ENCODE results near the gene MTHFD2. TPM values are rescaled to one million over a fixed set of nuclear protein-coding genes. Genes with fewer than 3 reads are reported as not detected.
"Not testable (repeated sequence)": the region's sequence is repeated elsewhere in the genome, so short reads cannot be mapped to it uniquely, and the experiment has no call there.

Gene MTHFD2
- total RNA-seq, 2 experiments from 2014 or later: 215 to 293 TPM

GRCh38 chr2:74221604-74222299 is 23.3 kb downstream of the MTHFD2 start:
- H3K9me3 Mint-ChIP-seq (ENCODE audit: low read depth): no peaks in the 10 kb centered on the region
- H3K27ac Mint-ChIP-seq: no peak overlapping the region
- ATAC-seq (no peak), DNase-seq (no peak)
- H3K4me1 Mint-ChIP-seq: peaks cover 11% of the 10 kb centered on the region
- H3K36me3 Mint-ChIP-seq: peaks cover 16% of the 10 kb centered on the region
- no peaks in the 10 kb centered on the region for H3K27me3 Mint-ChIP-seq
- no peak overlapping the region for H3K4me3 Mint-ChIP-seq
- CTCF ChIA-PET: interaction anchor here (1.2 kb wide), 1 partner anchor 113 kb away, joined by 3 read pairs; no protein-coding TSS in a partner anchor

- H3K27ac Mint-ChIP-seq: no peak overlapping the region
- DNase-seq (no peak), ATAC-seq (no peak)
- peaks cover 11% of the 10 kb centered on the region for H3K4me1 Mint-ChIP-seq
- CTCF ChIA-PET: interaction anchor here (1.2 kb wide), 1 partner anchor 113 kb away, joined by 3 read pairs; no protein-coding TSS in a partner anchor
- no peak overlapping the region for H3K4me3 Mint-ChIP-seq
- no peaks in the 10 kb centered on the region for H3K9me3 Mint-ChIP-seq (ENCODE audit: low read depth)
- H3K27me3 Mint-ChIP-seq: no peaks in the 10 kb centered on the region
- H3K36me3 Mint-ChIP-seq: peaks cover 13% of the 10 kb centered on the region
Observed at GRCh38 chr2:74222300-74222650, 23.9 kb downstream of the MTHFD2 start.

DNA sequence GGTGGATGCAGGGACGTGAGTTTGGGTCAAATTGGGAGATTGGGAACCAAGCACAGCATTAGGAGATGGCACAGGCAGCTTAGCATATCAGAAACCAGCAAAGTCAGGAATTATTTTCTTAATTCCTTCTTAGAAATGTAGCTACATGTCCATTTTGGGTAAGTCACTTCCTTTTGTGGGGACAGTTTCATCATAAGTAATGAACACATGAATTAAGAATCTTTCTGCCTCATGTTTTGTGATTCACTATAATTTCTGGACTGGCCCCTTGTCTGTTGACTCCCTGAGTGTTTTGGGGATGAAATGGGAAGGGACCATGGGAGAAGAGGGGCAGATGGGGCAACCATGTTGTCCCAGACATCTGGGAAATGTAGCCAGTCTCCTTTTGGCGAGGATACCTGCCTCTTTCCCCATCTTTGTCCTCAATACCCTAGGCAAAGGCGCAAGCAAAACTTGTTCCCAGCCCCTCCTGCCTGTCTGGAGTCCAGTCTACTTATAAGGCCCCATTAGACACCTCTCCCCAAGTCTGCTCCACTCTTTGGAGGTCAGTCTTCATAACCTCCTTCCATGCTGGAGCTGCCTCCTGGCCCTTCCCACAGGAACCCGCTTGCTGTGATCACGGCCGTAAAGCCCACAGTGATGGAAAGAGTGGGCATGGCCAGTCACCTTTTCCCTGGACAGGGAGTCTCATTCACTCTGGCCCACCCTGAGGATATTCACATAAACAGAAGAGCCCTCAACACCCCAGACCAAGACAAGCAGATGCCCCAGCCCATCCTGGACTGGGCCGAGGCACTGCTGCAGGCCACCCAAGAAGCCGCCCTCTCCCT is 25.7 kb downstream of the MTHFD2 start:
- H3K4me3 Mint-ChIP-seq: no peak overlapping the region
- H3K27ac Mint-ChIP-seq: peak overlapping the region; percentile 49
- no peaks in the 10 kb centered on the region for H3K9me3 Mint-ChIP-seq (ENCODE audit: low read depth)
- ATAC-seq (no peak), DNase-seq (no peak)
- CTCF ChIA-PET: no interaction called here
- H3K27me3 Mint-ChIP-seq: no peaks in the 10 kb centered on the region
- peaks cover 11% of the 10 kb centered on the region for H3K4me1 Mint-ChIP-seq
- peaks cover 7% of the 10 kb centered on the region for H3K36me3 Mint-ChIP-seq

- no peaks in the 10 kb centered on the region for H3K9me3 Mint-ChIP-seq (ENCODE audit: low read depth)
- H3K27me3 Mint-ChIP-seq: no peaks in the 10 kb centered on the region
- H3K4me1 Mint-ChIP-seq: peaks cover 11% of the 10 kb centered on the region
- H3K27ac Mint-ChIP-seq: no peak overlapping the region
- H3K4me3 Mint-ChIP-seq: no peak overlapping the region
- no peaks in the 10 kb centered on the region for H3K36me3 Mint-ChIP-seq
- DNase-seq (no peak), ATAC-seq (no peak)
- CTCF ChIA-PET: interaction anchor here (2.7 kb wide), 1 partner anchor 10 kb away, joined by 8 read pairs; no protein-coding TSS in a partner anchor
Observed at GRCh38 chr2:74225698-74226459, 27.5 kb downstream of the MTHFD2 start.

DNA sequence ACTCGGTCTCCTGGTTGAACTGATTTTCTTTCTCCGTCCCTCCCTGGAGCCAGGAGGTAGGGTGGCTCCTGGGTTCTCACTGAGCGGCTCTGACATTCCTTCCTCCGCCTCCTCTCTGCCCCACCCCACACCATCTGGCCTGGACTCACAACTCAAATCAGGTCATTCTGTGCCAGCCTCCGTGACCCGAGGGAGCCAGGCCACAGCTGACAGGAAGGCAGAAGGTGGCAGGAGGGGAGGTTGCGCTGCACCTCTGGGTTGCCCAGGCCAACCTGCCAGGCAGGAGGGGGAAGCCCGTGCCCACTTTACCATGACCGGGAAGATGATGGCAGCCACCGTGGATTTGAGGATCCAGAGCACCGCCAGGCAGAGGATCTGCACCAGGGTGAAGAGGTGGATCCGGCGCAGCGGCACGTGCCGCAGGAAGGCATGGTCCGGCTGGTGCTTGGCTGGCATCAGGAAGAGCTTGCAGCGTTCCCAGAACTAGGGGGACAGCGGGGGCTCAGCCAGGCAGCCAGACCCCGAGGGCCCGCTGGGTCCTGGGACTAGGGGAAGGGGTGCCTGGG is 28.3 kb downstream of the MTHFD2 start:
- ATAC-seq: no peak
- Mint-ChIP-seq H3K36me3 (no peaks in the 10 kb centered on the region), H3K4me1 (peaks cover 11% of the 10 kb centered on the region), H3K27me3 (no peaks in the 10 kb centered on the region), H3K4me3 (no peak overlapping the region), H3K27ac (no peak overlapping the region), H3K9me3 (ENCODE audit: low read depth) (no peaks in the 10 kb centered on the region)
- CTCF ChIA-PET: interaction anchor here (2.7 kb wide), 1 partner anchor 11 kb away, joined by 8 read pairs; no protein-coding TSS in a partner anchor
- DNase-seq: no peak

DNA sequence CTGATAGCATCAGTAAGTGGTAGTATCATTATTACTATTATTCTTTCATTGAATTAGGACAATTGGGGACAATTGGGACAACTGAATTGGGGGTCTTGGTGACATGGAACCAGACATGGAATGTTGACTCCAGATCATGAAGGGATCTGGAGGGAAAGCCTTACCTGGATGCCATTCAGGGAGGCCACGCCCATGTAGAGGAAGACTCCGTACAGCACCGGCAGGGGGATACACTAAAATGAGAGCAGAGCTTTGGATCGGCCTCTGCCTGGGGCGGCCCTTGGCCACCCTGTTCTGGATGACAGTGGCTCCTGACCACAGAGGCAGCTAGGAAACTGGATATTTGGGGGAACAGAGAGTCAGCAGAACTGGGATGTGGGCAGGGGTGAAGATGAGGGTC is 29.2 kb downstream of the MTHFD2 start:
- H3K27ac Mint-ChIP-seq: no peak overlapping the region
- DNase-seq: no peak
- CTCF ChIA-PET: interaction anchor here (0.8 to 2.7 kb wide), 4 partner anchors 12 to 173 kb away, joined by 3 to 8 read pairs (median 4); no protein-coding TSS in a partner anchor
- no peak overlapping the region for H3K4me3 Mint-ChIP-seq
- peaks cover 6% of the 10 kb centered on the region for H3K4me1 Mint-ChIP-seq
- H3K27me3 Mint-ChIP-seq: no peaks in the 10 kb centered on the region
- no peak for ATAC-seq
- no peaks in the 10 kb centered on the region for H3K9me3 Mint-ChIP-seq (ENCODE audit: low read depth)
- H3K36me3 Mint-ChIP-seq: no peaks in the 10 kb centered on the region

DNA sequence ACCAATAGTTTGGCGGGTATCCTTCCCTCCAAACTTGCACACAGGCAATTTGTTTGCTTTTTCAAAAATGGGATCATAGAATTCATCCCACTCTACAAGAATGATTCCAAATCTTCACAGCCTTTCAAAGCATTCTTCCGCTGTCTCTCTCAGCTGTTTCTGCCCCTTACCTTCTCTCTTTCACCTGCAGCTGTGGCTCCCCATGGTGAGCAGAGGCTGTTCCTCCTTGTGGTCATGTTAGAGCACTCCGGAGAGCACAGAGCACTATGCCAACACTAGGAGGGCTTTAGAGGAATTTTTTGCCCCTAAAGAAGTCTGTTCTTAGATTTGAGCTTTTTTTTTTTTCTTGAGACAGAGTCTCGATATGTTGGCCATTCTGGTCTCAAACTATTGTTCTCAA is 30.4 kb downstream of the MTHFD2 start:
- Mint-ChIP-seq H3K9me3 (ENCODE audit: low read depth) (no peaks in the 10 kb centered on the region), H3K4me3 (no peak overlapping the region), H3K4me1 (peaks cover under 1% of the 10 kb centered on the region), H3K27ac (no peak overlapping the region), H3K27me3 (no peaks in the 10 kb centered on the region), H3K36me3 (no peaks in the 10 kb centered on the region)
- ATAC-seq: no peak
- DNase-seq: no peak
- CTCF ChIA-PET: interaction anchor here (1.2 to 1.3 kb wide), 2 partner anchors 21 to 106 kb away, joined by 4 to 5 read pairs; no protein-coding TSS in a partner anchor

GRCh38 chr2:74229865-74230264 is 31.4 kb downstream of the MTHFD2 start:
- not testable (repeated sequence) for ATAC-seq; H3K27me3 Mint-ChIP-seq; H3K9me3 Mint-ChIP-seq (ENCODE audit: low read depth); H3K4me1 Mint-ChIP-seq; H3K4me3 Mint-ChIP-seq; H3K27ac Mint-ChIP-seq; DNase-seq; H3K36me3 Mint-ChIP-seq
- CTCF ChIA-PET: interaction anchor here (1.3 kb wide), 1 partner anchor 105 kb away, joined by 5 read pairs; no protein-coding TSS in a partner anchor

- Mint-ChIP-seq H3K4me1 (peaks cover 2% of the 10 kb centered on the region), H3K9me3 (ENCODE audit: low read depth) (no peaks in the 10 kb centered on the region), H3K36me3 (no peaks in the 10 kb centered on the region), H3K27me3 (no peaks in the 10 kb centered on the region), H3K27ac (no peak overlapping the region), H3K4me3 (no peak overlapping the region)
- ATAC-seq (no peak), DNase-seq (no peak)
- CTCF ChIA-PET: no interaction called here
Observed at GRCh38 chr2:74232426-74232825, 34.0 kb downstream of the MTHFD2 start.

DNA sequence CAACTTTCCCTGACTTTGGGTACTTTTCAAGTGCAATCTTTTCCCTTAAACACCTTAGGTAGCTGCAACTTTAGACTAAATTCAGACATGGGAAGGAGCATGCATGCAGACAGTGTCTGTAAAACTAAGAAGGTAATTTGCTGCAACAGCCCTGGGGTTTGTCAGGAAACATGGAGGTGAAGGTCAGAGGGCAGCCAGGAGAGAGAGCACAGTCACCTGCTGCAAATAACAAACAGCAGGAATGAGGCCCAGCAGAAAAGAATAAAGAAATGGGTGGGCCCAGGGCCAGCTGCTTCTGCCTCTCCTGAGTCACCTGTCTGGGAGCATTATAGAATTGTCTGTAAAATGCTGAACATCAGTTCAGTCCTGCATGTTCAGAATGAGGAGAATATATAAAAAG is 35.2 kb downstream of the MTHFD2 start:
- CTCF ChIA-PET: interaction anchor here (0.5 to 1.2 kb wide), 3 partner anchors 16 to 101 kb away, joined by 3 to 4 read pairs (median 3); no protein-coding TSS in a partner anchor
- Mint-ChIP-seq H3K4me3 (no peak overlapping the region), H3K36me3 (no peaks in the 10 kb centered on the region), H3K27ac (no peak overlapping the region), H3K27me3 (no peaks in the 10 kb centered on the region), H3K9me3 (ENCODE audit: low read depth) (no peaks in the 10 kb centered on the region), H3K4me1 (peaks cover 2% of the 10 kb centered on the region)
- ATAC-seq (no peak), DNase-seq (no peak)

DNA sequence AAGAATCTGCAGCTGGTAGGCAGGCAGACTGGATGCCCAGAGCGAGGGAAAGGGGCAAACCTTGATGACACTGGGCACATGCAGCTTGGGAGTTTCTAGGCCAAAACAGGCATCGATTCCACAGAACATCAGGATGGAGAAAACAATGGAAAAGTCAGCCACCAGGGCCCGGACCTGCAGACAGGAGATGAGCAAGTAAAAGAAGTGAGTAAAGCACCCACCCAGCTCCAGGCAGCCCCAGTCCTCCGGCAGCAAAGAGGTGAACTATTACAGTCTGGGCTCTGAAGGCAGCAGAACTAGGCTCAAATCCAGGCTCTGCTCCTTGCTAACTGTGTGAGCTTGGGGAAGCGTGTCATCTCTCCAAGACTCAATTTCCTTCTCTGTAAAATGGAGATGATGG is 36.6 kb downstream of the MTHFD2 start:
- DNase-seq: no peak
- H3K4me1 Mint-ChIP-seq: peaks cover 2% of the 10 kb centered on the region
- no peaks in the 10 kb centered on the region for H3K27me3 Mint-ChIP-seq
- no peak overlapping the region for H3K4me3 Mint-ChIP-seq
- H3K36me3 Mint-ChIP-seq: no peaks in the 10 kb centered on the region
- no peaks in the 10 kb centered on the region for H3K9me3 Mint-ChIP-seq (ENCODE audit: low read depth)
- CTCF ChIA-PET: interaction anchor here (1.2 to 2.4 kb wide), 2 partner anchors 11 to 15 kb away, joined by 4 to 10 read pairs; no protein-coding TSS in a partner anchor
- ATAC-seq: no peak
- no peak overlapping the region for H3K27ac Mint-ChIP-seq

DNA sequence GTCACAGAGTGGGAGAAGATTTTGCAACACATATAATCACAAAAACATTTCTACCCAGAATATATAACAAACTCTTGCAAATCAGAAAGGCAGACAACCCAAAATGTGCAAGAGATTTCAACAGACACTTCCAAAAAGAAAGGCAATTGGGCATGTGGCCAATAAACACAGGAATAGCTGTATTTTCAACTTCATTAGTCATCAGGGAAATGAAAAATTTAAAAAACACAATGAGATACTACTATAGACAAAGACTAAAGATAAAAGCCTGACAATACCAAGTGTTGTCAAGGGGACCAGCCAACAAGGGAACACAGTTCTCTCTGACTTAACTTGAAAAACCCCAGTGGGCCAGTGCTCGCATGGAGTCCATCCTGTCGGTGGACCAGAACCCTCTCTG is 40.5 kb downstream of the MTHFD2 start:
- no peaks in the 10 kb centered on the region for H3K9me3 Mint-ChIP-seq (ENCODE audit: low read depth)
- H3K4me1 Mint-ChIP-seq: peaks cover 2% of the 10 kb centered on the region
- no peaks in the 10 kb centered on the region for H3K27me3 Mint-ChIP-seq
- CTCF ChIA-PET: interaction anchor here (0.7 to 2.2 kb wide), 2 partner anchors 11 to 96 kb away, joined by 4 to 11 read pairs; no protein-coding TSS in a partner anchor
- no peak overlapping the region for H3K4me3 Mint-ChIP-seq
- DNase-seq (no peak), ATAC-seq (no peak)
- no peak overlapping the region for H3K27ac Mint-ChIP-seq
- no peaks in the 10 kb centered on the region for H3K36me3 Mint-ChIP-seq

DNA sequence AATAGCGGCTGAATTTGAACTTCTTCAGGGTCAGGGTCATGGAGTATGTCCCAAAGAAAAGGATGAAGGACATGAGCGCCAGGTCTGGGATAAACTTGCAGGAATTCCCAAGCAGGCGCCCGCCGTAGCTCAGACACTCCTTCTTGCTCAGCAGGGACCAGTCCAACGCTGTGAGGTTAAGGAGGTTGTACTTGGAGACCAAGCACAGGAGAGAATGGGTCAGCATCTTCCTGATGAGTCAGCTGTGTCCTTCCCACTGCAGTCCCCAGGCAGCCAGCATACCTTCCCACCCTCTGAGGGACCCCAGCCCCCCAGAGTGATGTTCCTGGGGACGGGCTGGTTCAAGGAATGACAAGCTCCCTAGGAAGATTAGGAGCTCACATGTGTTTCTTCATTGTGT is 40.9 kb downstream of the MTHFD2 start:
- ATAC-seq: no peak
- Mint-ChIP-seq H3K4me3 (no peak overlapping the region), H3K27ac (no peak overlapping the region), H3K4me1 (peaks cover 2% of the 10 kb centered on the region), H3K36me3 (no peaks in the 10 kb centered on the region), H3K9me3 (ENCODE audit: low read depth) (no peaks in the 10 kb centered on the region), H3K27me3 (no peaks in the 10 kb centered on the region)
- no peak for DNase-seq
- CTCF ChIA-PET: interaction anchor here (0.7 to 2.2 kb wide), 2 partner anchors 10 to 96 kb away, joined by 4 to 11 read pairs; no protein-coding TSS in a partner anchor

All from activated CD8-positive, alpha-beta memory T cell treated with anti-CD3 and anti-CD28 coated beads, Interleukin-2, amount 10 ng/mL, durations not matched to agents 7 days and 5 days (primary cell).